ENCODE results near the gene SORL1. TPM values are rescaled to one million over a fixed set of nuclear protein-coding genes. Genes with fewer than 3 reads are reported as not detected.

The SORL1 gene
- total RNA-seq, 1 donor from 2014 or later = 28.4 TPM

DNA sequence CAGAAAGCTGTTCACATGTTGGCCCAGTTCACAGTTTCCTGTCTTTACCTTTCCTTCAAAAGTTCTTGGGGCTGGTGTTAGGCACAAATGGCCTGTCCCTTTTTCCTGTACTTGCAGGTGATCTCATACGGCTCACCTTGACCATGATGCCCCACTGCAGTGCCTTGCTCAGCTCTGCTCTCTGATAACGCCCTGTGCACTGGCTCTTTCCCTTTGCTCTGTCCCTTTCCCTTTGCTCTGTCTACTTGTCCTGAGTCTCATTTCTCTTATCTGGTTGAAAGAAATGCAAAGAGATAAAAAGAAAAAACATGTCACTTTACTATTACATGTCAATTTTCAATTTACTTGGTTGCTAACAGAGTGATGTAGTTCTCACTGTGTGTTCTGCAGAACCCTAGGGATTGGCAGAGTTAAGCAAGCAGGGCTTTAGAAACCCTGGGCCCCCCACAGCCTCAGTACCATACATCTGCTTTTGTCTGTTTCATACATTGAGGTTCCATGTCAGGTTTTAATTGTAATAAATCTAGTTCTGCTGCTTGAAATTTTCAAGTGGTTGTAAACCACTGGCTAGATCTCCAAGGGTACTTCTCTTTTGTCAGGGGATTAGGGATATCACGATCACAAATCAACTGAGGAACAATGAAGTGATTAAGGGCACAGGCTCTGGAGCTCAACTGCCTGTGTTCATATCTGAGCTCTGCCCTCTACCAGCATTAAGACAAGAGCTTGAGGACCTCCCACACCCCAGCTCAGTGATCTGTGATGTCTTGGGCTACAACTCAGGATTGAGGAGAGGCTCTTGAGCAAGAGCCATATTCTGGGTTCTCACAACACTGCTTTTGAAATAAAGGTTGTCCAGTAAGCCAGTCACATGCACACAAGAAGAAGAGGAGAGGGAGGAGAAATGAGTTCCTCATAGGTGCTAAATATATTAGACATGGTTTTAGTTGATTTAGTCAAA, 16.3 kb upstream of the SORL1 start:
- Mint-ChIP-seq H3K4me1 (peaks cover 31% of the 10 kb centered on the region), H3K36me3 (ENCODE audit: low read depth) (peaks cover 6% of the 10 kb centered on the region), H3K27me3 (no peaks in the 10 kb centered on the region), H3K4me3 (no peak overlapping the region), H3K9me3 (peaks cover 4% of the 10 kb centered on the region), H3K27ac (no peak overlapping the region)
- DNase-seq = no peak
- intact Hi-C loops (cut with micrococcal nuclease) = no loop called here

DNA sequence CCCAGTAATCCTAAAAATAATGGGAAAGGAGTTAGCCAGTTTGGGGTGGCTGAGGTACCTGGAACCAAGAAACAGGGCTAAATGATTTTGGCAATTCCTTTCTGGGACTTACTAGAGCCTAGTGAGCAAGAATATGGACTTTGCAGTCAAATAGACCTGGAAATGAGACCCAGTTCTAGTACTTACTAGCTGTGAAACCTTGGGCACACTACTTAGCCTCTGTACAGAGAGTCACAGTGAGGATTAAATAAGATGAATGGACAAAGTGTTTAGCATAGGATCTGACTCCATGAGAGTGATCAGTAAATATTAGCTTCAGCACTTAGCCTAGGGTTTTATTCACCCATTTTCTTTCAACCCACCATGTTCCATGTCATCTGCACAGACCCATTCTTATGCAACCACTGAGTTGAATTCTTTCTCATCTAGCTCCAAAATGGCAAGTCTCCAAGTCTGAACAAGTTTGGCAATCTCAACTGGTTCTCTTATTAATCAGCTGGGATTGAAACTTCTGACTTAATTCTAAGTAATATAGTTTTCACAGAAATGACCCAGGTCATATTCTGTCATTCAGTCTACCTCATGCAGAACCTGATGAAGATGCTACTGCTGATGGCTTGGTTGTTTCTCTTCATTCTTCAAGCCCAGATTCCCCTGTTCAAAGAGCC, 15.0 kb upstream of the SORL1 start:
- H3K27me3 Mint-ChIP-seq = no peaks in the 10 kb centered on the region
- intact Hi-C loops (cut with micrococcal nuclease) = no loop called here
- peaks cover 25% of the 10 kb centered on the region for H3K4me1 Mint-ChIP-seq
- peaks cover 7% of the 10 kb centered on the region for H3K36me3 Mint-ChIP-seq (ENCODE audit: low read depth)
- DNase-seq = no peak
- H3K27ac Mint-ChIP-seq = peak overlapping the region; percentile 0
- H3K9me3 Mint-ChIP-seq = peaks cover 4% of the 10 kb centered on the region
- no peak overlapping the region for H3K4me3 Mint-ChIP-seq

DNA sequence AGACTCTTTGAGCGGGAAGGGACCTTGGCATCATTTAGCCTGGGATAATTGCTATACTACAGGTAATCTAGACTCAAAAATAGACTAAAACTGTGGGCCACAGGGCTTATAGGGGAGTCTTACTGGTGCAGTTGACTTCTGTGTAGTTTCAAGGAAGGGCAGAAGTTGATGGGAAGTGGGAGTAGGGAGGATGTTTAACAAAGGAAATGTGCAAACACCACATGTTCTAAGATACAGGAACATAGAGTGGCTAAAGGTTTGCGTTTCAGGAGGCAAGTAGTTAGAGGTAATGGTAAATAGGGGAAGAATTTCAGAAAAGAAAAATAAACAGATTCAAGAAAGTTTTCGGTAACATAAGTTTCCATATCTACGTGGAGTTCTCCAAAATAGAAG, 14.4 kb upstream of the SORL1 start:
- peak overlapping the region; percentile 0 for H3K27ac Mint-ChIP-seq
- H3K4me3 Mint-ChIP-seq = no peak overlapping the region
- peaks cover 22% of the 10 kb centered on the region for H3K4me1 Mint-ChIP-seq
- peaks cover 7% of the 10 kb centered on the region for H3K36me3 Mint-ChIP-seq (ENCODE audit: low read depth)
- peaks cover 4% of the 10 kb centered on the region for H3K9me3 Mint-ChIP-seq
- DNase-seq = no peak
- H3K27me3 Mint-ChIP-seq = no peaks in the 10 kb centered on the region
- intact Hi-C loops (cut with micrococcal nuclease) = no loop called here

DNA sequence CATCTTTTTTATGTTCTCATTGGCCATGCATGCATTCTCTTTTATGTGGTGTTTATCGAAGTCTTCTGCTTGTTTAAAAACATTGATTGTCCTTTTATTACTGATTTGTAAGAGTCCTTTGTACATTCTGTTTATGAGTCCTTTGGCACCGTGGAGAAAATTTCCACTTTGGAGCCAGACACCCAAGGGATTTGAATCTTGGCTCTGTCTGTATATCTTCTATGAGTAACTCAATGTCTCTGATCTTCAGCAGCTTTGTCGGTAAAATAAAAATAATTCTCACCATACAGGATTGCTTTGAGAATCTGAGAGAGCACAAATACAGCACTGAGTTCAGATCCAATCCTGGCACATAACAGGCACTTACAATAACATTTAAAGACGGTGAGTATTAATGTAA, 12.8 kb upstream of the SORL1 start:
- intact Hi-C loops (cut with micrococcal nuclease) = no loop called here
- peaks cover 9% of the 10 kb centered on the region for H3K36me3 Mint-ChIP-seq (ENCODE audit: low read depth)
- H3K27me3 Mint-ChIP-seq = no peaks in the 10 kb centered on the region
- peaks cover 27% of the 10 kb centered on the region for H3K4me1 Mint-ChIP-seq
- no peak for DNase-seq
- no peak overlapping the region for H3K4me3 Mint-ChIP-seq
- no peak overlapping the region for H3K27ac Mint-ChIP-seq
- peaks cover 4% of the 10 kb centered on the region for H3K9me3 Mint-ChIP-seq

DNA sequence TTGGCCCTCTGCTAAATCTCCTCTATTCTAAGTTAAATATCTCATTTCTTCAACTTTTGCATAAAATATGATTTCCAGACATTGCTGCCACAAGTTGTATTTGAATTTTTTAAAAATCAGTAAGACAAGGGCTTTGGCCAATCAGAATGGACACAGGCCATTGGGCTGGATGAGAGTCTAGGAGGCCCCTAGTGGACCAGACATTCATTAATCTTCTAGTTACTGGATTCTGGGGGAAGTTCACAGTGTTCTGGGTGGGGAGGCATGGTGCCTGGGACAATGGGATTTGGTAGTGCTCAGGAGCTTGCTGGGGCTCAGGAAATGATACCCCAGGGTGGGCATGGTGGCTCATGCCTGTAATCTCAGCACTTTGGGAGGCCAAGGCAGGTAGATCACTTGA, 12.4 kb upstream of the SORL1 start:
- no peak overlapping the region for H3K4me3 Mint-ChIP-seq
- intact Hi-C loops (cut with micrococcal nuclease) = no loop called here
- H3K36me3 Mint-ChIP-seq (ENCODE audit: low read depth) = peaks cover 11% of the 10 kb centered on the region
- no peaks in the 10 kb centered on the region for H3K27me3 Mint-ChIP-seq
- no peak for DNase-seq
- no peak overlapping the region for H3K27ac Mint-ChIP-seq
- H3K9me3 Mint-ChIP-seq = peaks cover 4% of the 10 kb centered on the region
- peaks cover 30% of the 10 kb centered on the region for H3K4me1 Mint-ChIP-seq

DNA sequence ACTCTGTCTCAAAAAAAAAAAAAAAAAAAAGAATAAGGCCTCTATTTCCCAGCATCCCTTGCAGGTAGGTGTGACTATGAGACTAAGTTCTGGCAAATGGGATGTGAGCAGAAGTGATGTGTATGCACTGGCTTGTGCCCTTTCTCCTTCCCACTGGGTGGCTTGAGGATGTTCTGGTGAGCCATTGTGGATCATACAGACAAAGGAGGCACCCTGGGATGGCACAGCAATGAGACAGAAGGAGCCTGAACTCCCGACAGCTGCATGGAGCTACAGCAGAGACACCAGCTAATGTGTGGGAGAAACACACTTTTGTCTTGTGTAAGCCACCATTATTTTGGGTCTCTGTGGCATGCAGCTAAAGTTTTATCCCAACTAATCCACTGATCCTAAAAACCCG, 10.6 kb upstream of the SORL1 start:
- H3K27me3 Mint-ChIP-seq = no peaks in the 10 kb centered on the region
- H3K27ac Mint-ChIP-seq = no peak overlapping the region
- peaks cover 18% of the 10 kb centered on the region for H3K36me3 Mint-ChIP-seq (ENCODE audit: low read depth)
- no peak for DNase-seq
- no peak overlapping the region for H3K4me3 Mint-ChIP-seq
- peaks cover 4% of the 10 kb centered on the region for H3K9me3 Mint-ChIP-seq
- intact Hi-C loops (cut with micrococcal nuclease) = no loop called here
- peaks cover 39% of the 10 kb centered on the region for H3K4me1 Mint-ChIP-seq

DNA sequence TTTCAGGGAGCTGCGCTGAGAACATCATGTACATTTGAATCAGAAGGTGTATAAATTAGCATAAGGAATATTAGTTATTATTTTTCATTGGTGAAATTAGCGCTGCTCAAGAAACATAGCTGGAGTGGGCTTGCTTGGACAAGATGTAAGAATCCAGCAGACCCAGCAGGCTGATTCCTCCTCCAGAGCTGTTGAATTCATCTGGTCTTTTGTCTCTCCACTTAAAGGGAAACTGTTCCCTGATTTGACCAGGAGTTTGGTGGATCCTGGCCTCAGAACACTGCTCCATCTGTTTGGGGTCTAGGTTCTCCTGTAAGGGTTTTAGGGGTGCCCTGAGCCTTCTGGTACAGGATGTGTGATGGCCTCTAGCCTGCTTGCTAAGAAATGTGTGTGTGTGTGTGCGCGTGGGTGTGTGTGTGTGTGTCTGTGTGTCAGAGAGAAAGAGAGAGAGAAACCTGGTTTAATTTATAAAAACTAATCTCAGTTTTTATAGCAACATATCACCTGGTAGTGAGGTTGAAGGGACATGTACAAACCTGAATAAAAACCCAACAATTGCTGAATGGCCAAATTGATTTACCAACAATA, 8.3 kb upstream of the SORL1 start:
- intact Hi-C loops (cut with micrococcal nuclease) = no loop called here
- no peaks in the 10 kb centered on the region for H3K27me3 Mint-ChIP-seq
- peaks cover 47% of the 10 kb centered on the region for H3K4me1 Mint-ChIP-seq
- peaks cover 4% of the 10 kb centered on the region for H3K9me3 Mint-ChIP-seq
- H3K36me3 Mint-ChIP-seq (ENCODE audit: low read depth) = peaks cover 23% of the 10 kb centered on the region
- DNase-seq = no peak
- no peak overlapping the region for H3K27ac Mint-ChIP-seq
- no peak overlapping the region for H3K4me3 Mint-ChIP-seq

DNA sequence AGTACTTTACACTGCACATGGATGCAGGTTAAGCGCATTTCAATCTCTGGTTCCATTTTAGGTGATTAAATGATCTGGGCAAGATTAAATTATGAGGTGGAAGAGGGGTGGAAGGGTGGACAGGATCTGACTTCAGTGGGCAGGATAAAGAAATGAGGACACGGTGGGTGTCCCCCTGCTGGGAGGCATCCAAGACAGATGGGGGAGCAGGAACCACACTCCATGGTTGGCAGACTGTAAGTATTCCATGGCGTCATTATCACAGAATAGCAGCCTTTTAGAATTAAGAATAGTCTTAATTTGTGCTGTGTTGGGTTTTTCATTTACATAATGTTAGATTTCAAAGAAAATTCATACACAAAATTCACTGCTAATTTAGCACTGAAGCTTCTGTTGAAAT, 7.6 kb upstream of the SORL1 start:
- H3K36me3 Mint-ChIP-seq (ENCODE audit: low read depth) = peaks cover 19% of the 10 kb centered on the region

DNA sequence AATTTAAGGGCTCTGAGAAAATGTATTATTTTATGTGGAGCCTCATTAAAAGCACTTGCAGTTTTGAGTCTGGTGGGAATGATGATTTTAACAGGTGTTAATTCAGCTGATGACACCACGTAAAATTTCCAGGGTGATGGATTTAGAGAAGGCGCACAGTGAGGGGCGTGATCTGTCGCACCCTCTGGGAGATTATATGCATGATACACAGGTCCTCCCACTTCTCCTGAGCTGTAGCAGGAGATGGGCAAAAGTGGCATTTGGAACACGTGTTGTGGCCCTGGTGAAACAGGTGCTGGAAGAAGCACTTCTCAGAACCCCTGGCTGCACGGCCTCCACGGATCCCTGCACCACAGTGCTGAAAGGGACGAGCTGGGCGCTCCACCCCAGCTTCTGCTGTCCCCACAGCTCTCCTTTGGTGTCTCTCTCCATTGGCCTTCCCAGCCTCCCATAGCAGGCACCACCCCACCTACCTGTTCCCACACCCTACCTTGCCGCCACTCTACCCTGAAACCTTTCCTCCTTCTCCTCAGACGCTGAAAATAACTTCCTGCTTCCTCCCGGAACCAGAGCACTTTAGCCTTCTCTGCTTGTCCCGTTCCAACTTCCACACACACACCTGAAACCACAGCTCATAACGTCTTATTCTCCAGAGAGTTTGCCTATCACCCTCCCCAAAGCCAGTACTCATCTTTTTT, 6.9 kb upstream of the SORL1 start:
- H3K4me1 Mint-ChIP-seq = peaks cover 58% of the 10 kb centered on the region
- H3K27me3 Mint-ChIP-seq = no peaks in the 10 kb centered on the region
- H3K36me3 Mint-ChIP-seq (ENCODE audit: low read depth) = peaks cover 19% of the 10 kb centered on the region
- peak overlapping the region; percentile 51 for H3K4me3 Mint-ChIP-seq
- H3K27ac Mint-ChIP-seq = peak overlapping the region; percentile 65
- intact Hi-C loops (cut with micrococcal nuclease) = no loop called here
- no peak for DNase-seq
- no peaks in the 10 kb centered on the region for H3K9me3 Mint-ChIP-seq

More for the DNA sequence above, 7.6 kb upstream of the SORL1 start:
- no peak for DNase-seq
- Mint-ChIP-seq H3K27me3 (no peaks in the 10 kb centered on the region), H3K4me1 (peaks cover 51% of the 10 kb centered on the region), H3K9me3 (no peaks in the 10 kb centered on the region), H3K27ac (no peak overlapping the region), H3K4me3 (no peak overlapping the region)
- intact Hi-C loops (cut with micrococcal nuclease) = no loop called here

DNA sequence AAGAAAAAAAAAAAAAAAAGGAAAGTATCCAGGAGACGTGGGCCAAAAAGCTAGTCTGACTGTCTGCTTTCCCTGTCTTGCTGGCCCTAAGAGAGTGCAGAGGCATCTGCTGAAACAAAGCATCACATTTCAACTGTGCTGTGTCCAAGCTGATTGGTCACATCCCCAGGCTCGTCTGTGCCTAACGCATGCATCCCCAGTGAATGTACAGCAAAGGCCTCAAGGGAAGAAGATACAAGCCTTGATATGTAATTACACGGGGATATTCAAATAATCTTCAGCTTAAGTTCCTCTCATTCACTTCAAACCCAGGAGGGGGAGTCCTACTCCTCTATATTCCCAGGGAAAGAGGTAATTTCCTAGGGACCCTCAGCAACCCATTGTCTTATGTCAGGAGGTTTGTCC, 5.4 kb upstream of the SORL1 start:
- no peaks in the 10 kb centered on the region for H3K27me3 Mint-ChIP-seq
- H3K27ac Mint-ChIP-seq = peak overlapping the region; percentile 50
- no peak for DNase-seq
- H3K4me3 Mint-ChIP-seq = no peak overlapping the region
- H3K9me3 Mint-ChIP-seq = no peaks in the 10 kb centered on the region
- intact Hi-C loops (cut with micrococcal nuclease) = no loop called here
- H3K4me1 Mint-ChIP-seq = peaks cover 67% of the 10 kb centered on the region
- peaks cover 22% of the 10 kb centered on the region for H3K36me3 Mint-ChIP-seq (ENCODE audit: low read depth)

DNA sequence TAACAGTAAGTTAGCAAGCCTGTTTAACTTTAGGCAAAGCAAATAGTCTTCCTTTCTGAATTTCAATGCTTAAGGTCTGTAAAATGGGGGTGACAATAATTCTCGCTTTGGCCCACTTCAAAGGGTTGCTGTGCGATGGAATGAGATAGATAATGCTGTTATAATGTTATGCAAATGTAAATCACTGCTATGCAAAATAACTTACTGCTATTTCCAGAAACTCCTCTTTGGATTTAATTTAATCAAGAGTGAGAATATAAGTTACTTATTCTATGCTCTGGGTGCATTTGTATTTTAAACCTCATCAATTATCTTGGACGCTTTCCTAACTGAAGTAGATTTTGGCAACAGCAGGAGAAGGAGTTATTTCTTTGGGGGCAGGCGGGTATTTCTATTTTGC, 4.1 kb upstream of the SORL1 start:
- Mint-ChIP-seq H3K36me3 (ENCODE audit: low read depth) (peaks cover 25% of the 10 kb centered on the region), H3K27me3 (no peaks in the 10 kb centered on the region), H3K27ac (peak overlapping the region; percentile 91), H3K4me3 (peak overlapping the region; percentile 22), H3K4me1 (peaks cover 71% of the 10 kb centered on the region), H3K9me3 (no peaks in the 10 kb centered on the region)
- intact Hi-C loops (cut with micrococcal nuclease) = no loop called here
- no peak for DNase-seq

DNA sequence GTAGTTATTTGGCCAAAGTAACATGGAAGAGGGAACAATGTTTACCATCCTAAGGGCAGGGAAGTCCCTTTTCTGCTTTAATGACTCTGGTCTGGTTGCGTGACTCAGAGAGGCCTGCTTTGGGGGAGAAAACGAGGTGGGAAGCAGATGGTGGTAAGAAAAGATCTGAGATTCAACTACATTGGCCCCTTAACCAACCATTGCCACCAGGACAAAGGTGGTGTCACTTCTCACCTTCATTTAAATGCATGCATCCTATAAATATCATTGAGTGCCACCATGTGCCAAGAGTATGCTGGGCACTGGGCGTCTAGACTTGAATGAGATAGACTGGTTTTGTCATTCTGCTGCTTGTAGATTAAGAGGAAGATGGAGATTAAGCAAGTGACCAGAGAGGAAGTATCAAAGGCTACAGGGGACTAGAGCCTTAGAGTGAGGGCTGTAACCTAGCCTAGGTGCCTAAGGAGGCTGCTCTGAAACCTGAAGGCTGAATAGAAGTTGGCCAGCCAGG, 3.6 kb upstream of the SORL1 start:
- H3K4me3 Mint-ChIP-seq = peak overlapping the region; percentile 22
- no peaks in the 10 kb centered on the region for H3K9me3 Mint-ChIP-seq
- no peaks in the 10 kb centered on the region for H3K27me3 Mint-ChIP-seq
- intact Hi-C loops (cut with micrococcal nuclease) = no loop called here
- H3K36me3 Mint-ChIP-seq (ENCODE audit: low read depth) = peaks cover 26% of the 10 kb centered on the region
- DNase-seq = no peak
- peak overlapping the region; percentile 91 for H3K27ac Mint-ChIP-seq
- peaks cover 75% of the 10 kb centered on the region for H3K4me1 Mint-ChIP-seq

DNA sequence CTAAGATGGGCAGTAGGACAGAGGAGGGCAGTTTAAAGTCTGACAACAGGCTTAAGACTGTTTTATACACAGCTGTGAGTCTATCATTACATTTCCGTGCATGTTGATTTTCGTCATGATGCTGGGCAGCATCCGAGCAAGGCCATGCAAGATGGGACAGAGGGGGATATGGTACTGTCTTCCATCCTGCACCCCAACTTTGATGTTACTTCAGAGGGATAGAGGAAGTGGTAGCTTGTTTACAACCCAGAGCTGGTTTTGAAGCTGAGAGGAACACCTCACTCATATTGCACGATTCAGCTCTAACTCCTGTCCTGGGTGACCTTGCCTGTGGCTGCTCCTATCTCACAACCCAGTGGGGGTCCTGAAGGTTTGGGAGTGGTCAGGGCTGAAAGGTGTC, 3.0 kb upstream of the SORL1 start:
- DNase-seq = peak; percentile 80
- Mint-ChIP-seq H3K4me1 (peaks cover 77% of the 10 kb centered on the region), H3K36me3 (ENCODE audit: low read depth) (peaks cover 24% of the 10 kb centered on the region), H3K27ac (peak overlapping the region; percentile 91), H3K9me3 (no peaks in the 10 kb centered on the region), H3K27me3 (no peaks in the 10 kb centered on the region), H3K4me3 (peak overlapping the region; percentile 93)
- intact Hi-C loops (cut with micrococcal nuclease) = loop anchor here (1.0 kb wide), 1 partner anchor 17 kb away; no protein-coding TSS in a partner anchor

Data from activated CD4-positive, alpha-beta T cell treated with anti-CD3 and anti-CD28 coated beads, Interleukin-2, amount 10 ng/mL, durations not matched to agents 24 days and 14 days (primary cell).